Activated CD4-positive, alpha-beta T cell treated with anti-CD3 and anti-CD28 coated beads for 36 hours (primary cell): Measurements from ENCODE around the gene HOXC12. TPM values are rescaled to one million over a fixed set of nuclear protein-coding genes. Genes with fewer than 3 reads are reported as not detected.

Source experiments
- ATAC-seq: fragments of 200-7000 bp; cut with Tn5 transposase; one replicate; pipeline ENCODE4 v1.10.0; 2021; ENCODE audit warnings: mild to moderate bottlenecking, moderate library complexity
- CTCF ChIA-PET: fragments of 350-600 bp; sonication (Branson Sonifier 250); formaldehyde crosslinking; loops from one replicate; lab custom pipeline; 2021; ENCODE audit warnings: antibody characterized with exemption; lab: Charles Lee
- POLR2A ChIA-PET: fragments of 350-600 bp; sonication (Branson Sonifier 250); formaldehyde crosslinking; loops from one replicate; lab custom pipeline; 2021; ENCODE audit warnings: antibody characterized with exemption, inconsistent platforms; lab: Charles Lee
- DNase-seq: peaks from one replicate; pipeline ENCODE4 v3.0.0-alpha.2; 2020
- H3K27ac Mint-ChIP-seq: one replicate; pipeline ENCODE4 v1.8.0; 2021; ENCODE audit warnings: mixed read lengths
- H3K27me3 Mint-ChIP-seq: one replicate; pipeline ENCODE4 v1.8.0; 2021; ENCODE audit warnings: mixed read lengths
- H3K36me3 Mint-ChIP-seq: one replicate; pipeline ENCODE4 v1.8.0; 2021; ENCODE audit warnings: low read depth, mixed read lengths
- H3K4me1 Mint-ChIP-seq: one replicate; pipeline ENCODE4 v1.8.0; 2021; ENCODE audit warnings: mixed read lengths
- H3K4me3 Mint-ChIP-seq: one replicate; pipeline ENCODE4 v1.8.0; 2021; ENCODE audit warnings: mild to moderate bottlenecking, moderate library complexity, mixed read lengths
- H3K9me3 Mint-ChIP-seq: one replicate; pipeline ENCODE4 v1.8.0; 2021; ENCODE audit warnings: low read depth, mixed read lengths
- intact Hi-C, 2 experiments: fragments of 100-400 bp; cut with DNase I in 1 of 2; cut with micrococcal nuclease in 1 of 2; formaldehyde crosslinking; loops; one replicate each; pipeline versions ENCODE4 v1.14.2 to v1.15.1; 2022 to 2024; cut with DNase I, micrococcal nuclease
- total RNA-seq, 2 experiments: library from RNA; stranded (reverse); gene quantifications; one replicate each; pipeline ENCODE4 v1.2.3, GENCODE V29; 2021

The HOXC12 gene
- total RNA-seq, 2 experiments from 2014 or later: not detected

DNA sequence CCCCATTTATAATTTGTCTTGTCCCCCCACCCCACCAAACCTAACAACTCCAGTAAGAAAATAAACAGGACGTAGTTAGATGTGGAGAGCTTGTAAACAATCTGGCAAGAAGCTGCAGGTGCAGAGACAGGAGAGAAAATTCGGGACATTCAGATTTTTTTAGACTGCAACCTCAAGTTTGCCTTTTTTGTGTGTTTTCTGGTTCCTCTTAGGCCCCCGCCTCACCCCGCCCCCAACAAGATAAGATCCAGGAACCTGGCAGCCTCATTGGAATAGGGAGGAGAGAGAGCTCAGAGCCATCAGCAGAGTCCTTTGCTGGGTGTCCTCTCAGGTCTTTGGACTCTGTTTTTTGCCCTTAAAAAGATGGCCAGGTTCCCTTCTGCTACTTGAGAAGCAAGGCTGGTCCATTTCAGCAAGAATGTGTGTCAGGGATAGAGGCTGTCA lies 33.1 kb downstream of the HOXC12 start:
- no peaks in the 10 kb centered on the region for H3K9me3 Mint-ChIP-seq
- no peaks in the 10 kb centered on the region for H3K36me3 Mint-ChIP-seq
- H3K4me1 Mint-ChIP-seq: peaks cover 33% of the 10 kb centered on the region
- ATAC-seq (no peak), DNase-seq (no peak)
- CTCF ChIA-PET: interaction anchor here (0.6 to 5.6 kb wide), 11 partner anchors 9 to 228 kb away, joined by 3 to 37 read pairs (median 4); partner anchors contain the start of genes HOXC5 and SMUG1
- H3K27ac Mint-ChIP-seq: no peak overlapping the region
- intact Hi-C loops: loop anchor here in 1 of 2 experiments (2.0 to 5.0 kb wide), 2 partner anchors 17 to 204 kb away; no protein-coding TSS in a partner anchor
- POLR2A ChIA-PET: no interaction called here
- peaks cover 85% of the 10 kb centered on the region for H3K27me3 Mint-ChIP-seq
- H3K4me3 Mint-ChIP-seq: no peak overlapping the region

DNA sequence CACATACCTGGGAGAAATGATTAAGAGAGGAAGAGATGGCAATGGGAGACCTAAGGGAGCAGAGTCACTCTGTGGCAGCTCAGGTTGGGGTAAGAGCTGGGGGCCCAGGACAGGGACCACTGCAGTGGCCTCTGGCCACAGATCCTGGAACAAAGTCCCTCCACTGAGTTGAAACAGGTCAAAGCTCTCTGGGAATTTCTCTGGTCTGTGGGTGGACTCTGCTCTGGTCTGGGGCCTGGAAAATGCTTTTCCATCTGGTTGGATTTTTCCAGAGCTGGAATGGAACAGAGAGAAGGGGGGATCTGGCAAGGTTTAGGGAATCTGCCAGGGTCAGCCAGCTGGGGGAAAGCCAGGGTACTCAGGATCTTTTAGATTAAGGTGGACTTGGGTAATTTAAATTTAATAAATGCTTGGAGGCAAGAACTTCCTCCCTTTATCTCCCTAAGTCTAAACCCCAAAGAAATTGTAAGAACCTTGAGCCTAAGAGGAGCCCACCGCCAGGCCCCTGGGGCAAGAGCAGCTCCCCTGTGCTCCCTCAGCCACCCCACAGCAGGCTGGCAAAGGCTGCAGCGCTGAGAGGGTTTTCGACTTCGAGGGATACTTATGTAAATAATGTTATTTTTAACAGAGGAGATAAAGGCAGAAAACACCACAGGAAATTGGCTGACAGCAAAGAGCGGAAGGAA lies 34.0 kb downstream of the HOXC12 start:
- intact Hi-C loops: loop anchor here in 1 of 2 experiments (2.0 to 5.0 kb wide), 2 partner anchors 16 to 204 kb away; no protein-coding TSS in a partner anchor
- Mint-ChIP-seq H3K27ac (no peak overlapping the region), H3K27me3 (peaks cover 83% of the 10 kb centered on the region), H3K36me3 (no peaks in the 10 kb centered on the region), H3K4me3 (no peak overlapping the region), H3K9me3 (no peaks in the 10 kb centered on the region), H3K4me1 (peaks cover 33% of the 10 kb centered on the region)
- ChIA-PET CTCF (interaction anchor here (0.5 to 5.6 kb wide), 12 partner anchors 9 to 219 kb away, joined by 3 to 37 read pairs (median 4); partner anchors contain the start of genes HOXC5, HOXC9 and SMUG1), POLR2A (no interaction called here)
- ATAC-seq (no peak), DNase-seq (no peak)

GRCh38 chr12:53989227-53990113 lies 34.8 kb downstream of the HOXC12 start:
- Mint-ChIP-seq H3K27ac (no peak overlapping the region), H3K9me3 (no peaks in the 10 kb centered on the region), H3K4me3 (peak overlapping the region; percentile 2), H3K27me3 (peaks cover 87% of the 10 kb centered on the region), H3K36me3 (no peaks in the 10 kb centered on the region), H3K4me1 (peaks cover 38% of the 10 kb centered on the region)
- ATAC-seq (peak; percentile 33), DNase-seq (peak; percentile 71)
- ChIA-PET CTCF (interaction anchor here (0.6 to 5.6 kb wide), 7 partner anchors 8 to 218 kb away, joined by 3 to 37 read pairs (median 4); partner anchors contain the start of genes HOXC5 and HOXC9), POLR2A (no interaction called here)
- intact Hi-C loops: loop anchor here in 1 of 2 experiments (2.0 to 5.0 kb wide), 3 partner anchors 15 to 203 kb away; partner anchors contain the start of gene HOXC4

GRCh38 chr12:53990311-53991076 lies 35.8 kb downstream of the HOXC12 start:
- Mint-ChIP-seq H3K27ac (no peak overlapping the region), H3K4me1 (peaks cover 38% of the 10 kb centered on the region), H3K36me3 (no peaks in the 10 kb centered on the region), H3K27me3 (peaks cover 88% of the 10 kb centered on the region), H3K9me3 (no peaks in the 10 kb centered on the region), H3K4me3 (no peak overlapping the region)
- no peak for DNase-seq
- ChIA-PET CTCF (interaction anchor here (0.6 to 1.4 kb wide), 6 partner anchors 37 to 224 kb away, joined by 3 to 5 read pairs (median 3); no protein-coding TSS in a partner anchor), POLR2A (interaction anchor here (0.6 kb wide), 1 partner anchor 710 kb away, joined by 3 read pairs; no protein-coding TSS in a partner anchor)
- ATAC-seq: no peak
- intact Hi-C loops: loop anchor here in 1 of 2 experiments (5.0 kb wide), 1 partner anchor 62 kb away; the partner anchor contains the start of gene HOXC4

DNA sequence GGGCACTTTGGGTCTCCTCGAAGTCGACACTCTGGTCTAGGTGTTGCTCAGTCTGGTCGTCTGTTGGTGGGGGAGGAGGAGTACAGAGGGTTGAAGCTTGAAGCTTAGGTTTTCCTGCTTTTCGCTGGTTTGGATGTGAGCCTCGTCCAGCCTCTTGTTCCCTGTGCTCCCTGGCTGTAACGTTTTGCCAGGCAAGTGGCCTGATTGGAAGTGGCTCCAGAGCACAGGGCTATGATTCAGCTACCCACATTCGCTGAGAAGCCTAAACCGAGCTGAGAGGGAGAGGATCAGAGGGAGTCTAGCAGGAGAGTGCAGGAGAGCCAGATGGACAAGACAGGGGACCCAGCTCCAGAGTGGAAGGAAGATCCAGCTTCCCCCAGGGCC lies 36.4 kb downstream of the HOXC12 start:
- Mint-ChIP-seq H3K9me3 (no peaks in the 10 kb centered on the region), H3K27ac (no peak overlapping the region), H3K36me3 (no peaks in the 10 kb centered on the region), H3K4me1 (peaks cover 40% of the 10 kb centered on the region), H3K4me3 (no peak overlapping the region), H3K27me3 (peaks cover 90% of the 10 kb centered on the region)
- intact Hi-C loops: loop anchor here in 1 of 2 experiments (5.0 kb wide), 1 partner anchor 61 kb away; the partner anchor contains the start of gene HOXC4
- DNase-seq (no peak), ATAC-seq (no peak)
- ChIA-PET POLR2A (interaction anchor here (0.6 kb wide), 1 partner anchor 710 kb away, joined by 3 read pairs; no protein-coding TSS in a partner anchor), CTCF (interaction anchor here (0.7 to 1.6 kb wide), 10 partner anchors 10 to 225 kb away, joined by 3 to 5 read pairs (median 3); partner anchors contain the start of gene HOXC5)

GRCh38 chr12:53992377-53992889 lies 37.7 kb downstream of the HOXC12 start:
- POLR2A ChIA-PET: no interaction called here
- Mint-ChIP-seq H3K4me3 (no peak overlapping the region), H3K4me1 (peaks cover 41% of the 10 kb centered on the region), H3K36me3 (no peaks in the 10 kb centered on the region), H3K27me3 (peaks cover 85% of the 10 kb centered on the region), H3K27ac (no peak overlapping the region), H3K9me3 (no peaks in the 10 kb centered on the region)
- CTCF ChIA-PET: interaction anchor here (0.5 to 1.6 kb wide), 8 partner anchors 8 to 219 kb away, joined by 3 to 5 read pairs (median 3); partner anchors contain the start of genes HOXC10 and HOXC5
- no peak for ATAC-seq
- intact Hi-C loops: loop anchor here in 1 of 2 experiments (5.0 kb wide), 1 partner anchor 60 kb away; the partner anchor contains the start of gene HOXC4
- DNase-seq: no peak

DNA sequence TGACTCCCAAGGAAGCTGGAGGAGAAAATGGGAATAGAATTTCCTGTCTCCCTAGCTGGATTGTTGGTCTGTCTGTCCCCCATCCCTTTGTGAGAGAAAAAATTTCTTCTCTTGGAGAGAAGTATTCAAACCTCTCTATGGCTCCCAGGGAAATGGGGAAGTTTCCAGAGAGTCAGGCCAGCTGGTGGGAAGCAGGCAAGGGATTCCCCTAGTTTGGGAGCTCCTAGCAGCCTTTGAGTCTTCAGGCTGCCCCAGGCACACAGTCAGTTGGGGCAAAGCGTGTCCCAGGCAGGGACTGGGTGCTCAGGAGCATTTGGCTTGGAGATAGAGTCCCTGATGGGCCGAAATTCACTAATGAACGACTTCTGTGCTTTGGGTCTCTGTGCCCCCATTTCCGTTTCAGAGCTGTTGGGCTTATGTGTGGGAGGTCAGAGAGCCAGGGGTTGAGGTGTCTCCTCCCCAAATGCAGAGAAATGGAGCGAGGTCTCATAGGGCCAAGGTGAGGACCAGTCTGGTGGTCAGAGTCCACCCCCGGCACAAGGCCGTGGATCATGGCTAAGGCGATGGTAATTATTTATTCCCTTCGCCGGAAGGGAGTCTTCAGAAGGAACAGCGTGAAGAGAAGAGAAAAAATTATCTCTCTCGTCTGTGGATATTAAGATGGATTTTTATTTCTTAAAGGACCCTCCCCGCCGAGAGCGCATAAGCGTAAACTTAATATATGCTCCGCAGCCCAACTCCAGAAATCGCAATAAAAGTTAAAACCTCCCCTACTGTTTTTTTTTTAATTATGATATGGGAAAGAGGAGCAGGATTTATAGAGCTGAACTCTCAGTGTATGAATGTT lies 38.7 kb downstream of the HOXC12 start:
- no peaks in the 10 kb centered on the region for H3K9me3 Mint-ChIP-seq
- CTCF ChIA-PET: interaction anchor here (0.5 to 1.4 kb wide), 4 partner anchors 9 to 218 kb away, joined by 3 to 5 read pairs (median 3); partner anchors contain the start of gene HOXC10
- peaks cover 85% of the 10 kb centered on the region for H3K27me3 Mint-ChIP-seq
- H3K4me1 Mint-ChIP-seq: peaks cover 44% of the 10 kb centered on the region
- DNase-seq: no peak
- H3K4me3 Mint-ChIP-seq: no peak overlapping the region
- POLR2A ChIA-PET: no interaction called here
- no peaks in the 10 kb centered on the region for H3K36me3 Mint-ChIP-seq
- intact Hi-C loops: loop anchor here in 1 of 2 experiments (5.0 kb wide), 1 partner anchor 59 kb away; the partner anchor contains the start of gene HOXC4
- no peak overlapping the region for H3K27ac Mint-ChIP-seq
- ATAC-seq: no peak

DNA sequence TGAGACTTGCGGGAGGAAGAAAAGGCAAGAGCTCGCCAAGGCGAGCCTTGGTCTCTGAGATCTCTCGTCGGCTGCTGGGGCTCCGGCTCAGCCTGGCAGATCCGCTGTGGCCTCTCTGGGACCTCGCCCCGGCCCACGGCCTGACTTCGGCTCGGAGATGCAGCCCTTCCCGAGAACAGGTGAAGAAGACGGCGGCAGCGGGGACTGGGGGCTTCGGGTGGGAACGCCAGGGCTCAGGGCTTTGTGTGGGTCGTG lies 39.2 kb downstream of the HOXC12 start:
- Mint-ChIP-seq H3K9me3 (no peaks in the 10 kb centered on the region), H3K4me3 (peak overlapping the region; percentile 34), H3K27ac (no peak overlapping the region), H3K27me3 (peaks cover 87% of the 10 kb centered on the region), H3K36me3 (no peaks in the 10 kb centered on the region), H3K4me1 (peaks cover 43% of the 10 kb centered on the region)
- no peak for DNase-seq
- ATAC-seq: no peak
- intact Hi-C loops: loop anchor here in 1 of 2 experiments (5.0 kb wide), 1 partner anchor 58 kb away; the partner anchor contains the start of gene HOXC4
- ChIA-PET CTCF (interaction anchor here (0.6 to 1.4 kb wide), 2 partner anchors 196 to 198 kb away, joined by 3 read pairs; no protein-coding TSS in a partner anchor), POLR2A (no interaction called here)

DNA sequence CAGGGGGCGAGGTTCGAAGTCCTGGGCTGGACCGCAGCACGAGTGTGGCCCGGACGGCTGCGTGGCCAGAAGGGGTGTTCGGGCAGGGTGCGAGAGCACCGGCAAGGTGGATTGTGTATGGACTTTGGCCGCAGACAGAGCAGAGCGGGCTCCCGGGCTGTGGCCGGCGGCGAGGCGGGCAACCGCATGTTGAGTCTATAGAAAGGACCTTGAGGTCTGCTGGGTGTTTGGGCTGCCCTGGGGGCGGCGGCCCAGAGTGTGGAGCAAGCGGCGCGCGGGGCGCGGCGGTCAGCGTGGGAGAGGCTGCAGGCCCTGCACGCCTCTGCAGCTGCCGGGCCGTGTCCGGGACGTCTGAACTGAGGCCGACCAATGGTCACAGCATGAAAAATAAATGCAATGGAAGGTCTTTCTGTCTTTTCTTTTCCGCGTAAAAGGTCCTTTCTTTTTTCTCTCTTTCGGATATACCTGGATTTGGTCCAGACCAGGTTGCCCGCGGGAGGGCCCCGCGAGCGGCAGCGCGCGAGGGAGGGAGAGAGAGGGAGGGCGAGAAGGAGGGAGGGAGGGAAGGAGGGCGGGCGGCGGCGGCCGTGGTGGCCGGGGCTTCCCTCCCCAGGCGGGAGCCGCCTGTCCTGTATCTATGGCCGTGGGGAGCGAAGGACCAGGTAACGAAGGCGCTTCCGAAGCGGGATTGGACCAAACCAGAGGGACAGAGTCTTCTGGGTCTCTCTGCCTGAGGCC lies 39.7 kb downstream of the HOXC12 start:
- ChIA-PET CTCF (interaction anchor here (0.6 to 1.7 kb wide), 3 partner anchors 197 to 249 kb away, joined by 3 to 4 read pairs (median 4); no protein-coding TSS in a partner anchor), POLR2A (no interaction called here)
- H3K9me3 Mint-ChIP-seq: no peaks in the 10 kb centered on the region
- peak overlapping the region; percentile 65 for H3K4me3 Mint-ChIP-seq
- ATAC-seq (no peak), DNase-seq (no peak)
- H3K27ac Mint-ChIP-seq: no peak overlapping the region
- H3K4me1 Mint-ChIP-seq: peaks cover 38% of the 10 kb centered on the region
- intact Hi-C loops: loop anchor here in 1 of 2 experiments (5.0 kb wide), 2 partner anchors 42 to 58 kb away; partner anchors contain the start of genes HOXC12 and HOXC4
- peaks cover 87% of the 10 kb centered on the region for H3K27me3 Mint-ChIP-seq
- H3K36me3 Mint-ChIP-seq: no peaks in the 10 kb centered on the region
